Uterus (tissue), 4 donors: Measurements from ENCODE around the gene KLHL30. TPM values are rescaled to one million over a fixed set of nuclear protein-coding genes. Genes with fewer than 3 reads are reported as not detected.

Experiments
- DNase-seq, 2 donors: peaks; one replicate each; pipeline ENCODE4 v3.0.0-alpha.2; 2019 to 2020
- H3K27ac ChIP-seq, 2 donors: fragments of 200-600 bp; sonication (generic); 1 replicate in 1 of 2; 2 replicates in 1 of 2; pipeline ENCODE4 v1.5.1; 2016 to 2018
- H3K27me3 ChIP-seq, 2 donors: fragments of 200-600 bp; sonication (generic); one replicate each; pipeline ENCODE4 v1.5.1; 2018 to 2019; ENCODE audit warnings: control low read depth in 1 of 2
- H3K36me3 ChIP-seq, 2 donors: fragments of 200-600 bp; sonication (generic); one replicate each; pipeline ENCODE4 v1.5.1; 2019; ENCODE audit warnings: control low read depth in 1 of 2
- H3K4me1 ChIP-seq, 2 donors: fragments of 200-600 bp; sonication (generic); one replicate each; pipeline ENCODE4 v1.5.1; 2018 to 2019; ENCODE audit warnings: control low read depth in 1 of 2
- H3K4me3 ChIP-seq, 2 donors: fragments of 200-600 bp; sonication (generic); 1 replicate in 1 of 2; 2 replicates in 1 of 2; pipeline ENCODE4 v1.5.1; 2018 to 2019; ENCODE audit warnings: mild to moderate bottlenecking in 1 of 2
- H3K9me3 ChIP-seq, 2 donors: fragments of 200-600 bp; sonication (generic); one replicate each; pipeline ENCODE4 v1.5.1; 2019; ENCODE audit warnings: control low read depth in 1 of 2
- POLR2A ChIP-seq, 2 donors: fragments of 450-650 bp; IDR thresholded peaks; one replicate each; pipeline ENCODE4 v1.6.1; 2016; ENCODE audit warnings: antibody characterized with exemption in 2 of 2, mild to moderate bottlenecking in 1 of 2, moderate library complexity in 1 of 2
- intact Hi-C: fragments of 100-400 bp; cut with DNase I; formaldehyde crosslinking; loops from one replicate; pipeline ENCODE4 v1.15.1; 2023; ENCODE audit warnings: low total_unique reads
- total RNA-seq, 4 donors: library from RNA; depleted of rRNA in 3 of 4; stranded (reverse); fragments of >200 nt in 3 of 4; gene quantifications; one replicate each; pipeline versions ENCODE4 v1.1.0 to v1.2.4, GENCODE V29; 2014 to 2023
- TF ChIP-seq, protein P1 (sequence below), 4 experiments: fragments of 200-600 bp in 2 of 4; fragments of 450-650 bp in 2 of 4; sonication (generic) in 2 of 4; IDR thresholded peaks; one replicate each; pipeline ENCODE4 v1.5.1; 2016 to 2019; ENCODE audit warnings: antibody characterized with exemption in 4 of 4, mild to moderate bottlenecking in 2 of 4, moderate library complexity in 1 of 4
- donor health status: DM: yes; HTN: yes; CAD: no.

The KLHL30 gene
- total RNA-seq, 4 donors from 2014 or later: under 0.01 to 3.3 (median 0.62) TPM; not detected in 1

DNA sequence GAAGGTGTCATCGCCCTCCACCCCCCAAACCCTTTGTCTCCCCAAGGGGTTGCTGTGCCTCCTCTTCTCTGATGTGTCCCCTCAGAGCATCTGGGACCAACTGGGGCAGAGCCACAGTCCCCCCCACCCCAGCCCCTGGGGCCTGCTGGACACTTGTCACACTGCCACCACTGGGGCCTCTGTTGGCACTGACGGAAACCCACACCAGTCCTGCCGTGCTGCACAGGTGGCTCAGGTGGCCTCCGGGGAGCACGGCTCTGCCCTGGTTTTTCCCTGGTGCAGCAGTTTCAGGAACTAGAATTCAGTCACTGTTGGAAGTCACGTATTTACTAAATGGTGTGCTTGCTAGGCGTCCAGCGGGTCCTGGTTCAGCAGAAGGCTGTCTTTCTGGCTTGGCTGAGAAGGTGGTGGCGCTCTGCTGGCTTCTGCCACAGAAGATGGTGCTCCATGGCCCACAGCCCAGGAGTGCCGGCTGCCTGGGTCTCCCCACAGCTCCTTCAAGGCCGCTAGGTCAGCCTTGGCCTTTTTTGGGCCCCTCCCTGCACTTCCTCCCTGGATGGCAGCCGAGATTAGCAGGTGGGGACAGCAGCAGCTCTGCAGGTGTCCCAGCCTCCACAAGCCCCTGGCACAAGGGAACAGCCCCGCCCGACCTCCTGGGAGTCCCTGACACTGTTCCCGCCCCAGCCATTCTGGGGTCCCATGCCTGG, 18.6 kb upstream of the KLHL30 start:
- H3K4me1 ChIP-seq: no peaks in the 10 kb centered on the region
- no peak overlapping the region for H3K27ac ChIP-seq
- TF ChIP-seq POLR2A (IDR thresholded peaks at IDR 0.05): no peak
- TF ChIP-seq, protein P1, sequence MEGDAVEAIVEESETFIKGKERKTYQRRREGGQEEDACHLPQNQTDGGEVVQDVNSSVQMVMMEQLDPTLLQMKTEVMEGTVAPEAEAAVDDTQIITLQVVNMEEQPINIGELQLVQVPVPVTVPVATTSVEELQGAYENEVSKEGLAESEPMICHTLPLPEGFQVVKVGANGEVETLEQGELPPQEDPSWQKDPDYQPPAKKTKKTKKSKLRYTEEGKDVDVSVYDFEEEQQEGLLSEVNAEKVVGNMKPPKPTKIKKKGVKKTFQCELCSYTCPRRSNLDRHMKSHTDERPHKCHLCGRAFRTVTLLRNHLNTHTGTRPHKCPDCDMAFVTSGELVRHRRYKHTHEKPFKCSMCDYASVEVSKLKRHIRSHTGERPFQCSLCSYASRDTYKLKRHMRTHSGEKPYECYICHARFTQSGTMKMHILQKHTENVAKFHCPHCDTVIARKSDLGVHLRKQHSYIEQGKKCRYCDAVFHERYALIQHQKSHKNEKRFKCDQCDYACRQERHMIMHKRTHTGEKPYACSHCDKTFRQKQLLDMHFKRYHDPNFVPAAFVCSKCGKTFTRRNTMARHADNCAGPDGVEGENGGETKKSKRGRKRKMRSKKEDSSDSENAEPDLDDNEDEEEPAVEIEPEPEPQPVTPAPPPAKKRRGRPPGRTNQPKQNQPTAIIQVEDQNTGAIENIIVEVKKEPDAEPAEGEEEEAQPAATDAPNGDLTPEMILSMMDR (IDR thresholded peaks at IDR 0.05): no peak
- no peak overlapping the region for H3K4me3 ChIP-seq
- no peaks in the 10 kb centered on the region for H3K9me3 ChIP-seq
- H3K36me3 ChIP-seq: no peaks in the 10 kb centered on the region
- DNase-seq: no peak
- no peaks in the 10 kb centered on the region for H3K27me3 ChIP-seq
- intact Hi-C loops: no loop called here

DNA sequence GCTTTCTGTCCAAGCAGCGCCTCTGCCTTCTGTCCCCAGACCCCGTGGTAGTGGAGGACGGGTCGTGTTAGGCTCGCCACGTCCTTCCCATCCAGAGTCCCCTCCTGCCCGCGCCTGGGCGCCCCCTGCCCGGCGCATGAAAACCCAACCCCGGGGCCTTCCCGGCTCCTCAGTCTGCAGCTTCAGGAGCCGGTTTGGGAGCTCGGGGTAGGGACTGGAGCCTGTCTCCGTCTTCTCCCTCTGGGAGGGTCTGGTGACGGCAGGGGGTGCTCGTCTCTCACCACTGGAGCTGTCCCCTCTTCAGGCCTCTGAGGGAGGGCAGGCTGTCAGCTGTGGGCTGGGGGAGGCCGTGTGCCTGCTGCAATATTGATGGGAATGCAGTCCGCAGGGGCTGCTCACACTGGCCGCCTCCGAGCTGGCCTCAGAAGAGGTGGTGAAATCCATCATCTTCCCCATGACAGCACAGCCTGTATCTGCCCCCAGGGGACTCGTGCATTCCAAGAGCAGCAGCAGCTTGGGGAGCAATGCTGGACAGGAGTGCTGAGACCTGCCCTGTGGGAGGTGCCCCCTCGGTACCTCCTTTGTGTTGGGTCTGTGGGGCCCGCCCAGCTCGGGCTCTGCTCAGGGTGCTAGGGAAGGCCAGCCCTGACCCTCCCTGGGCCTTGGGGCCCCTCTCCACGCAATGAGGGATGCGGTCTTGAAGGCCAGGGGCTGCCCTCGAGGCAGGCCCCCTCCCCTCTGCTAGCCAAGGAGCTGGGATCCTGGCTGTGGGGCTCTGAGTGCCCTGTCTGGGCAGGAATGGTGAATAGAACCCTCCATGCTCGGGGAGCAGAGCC, 17.8 kb upstream of the KLHL30 start:
- intact Hi-C loops: no loop called here
- Histone ChIP-seq H3K27ac (no peak overlapping the region), H3K9me3 (no peaks in the 10 kb centered on the region), H3K4me1 (no peaks in the 10 kb centered on the region), H3K36me3 (no peaks in the 10 kb centered on the region), H3K4me3 (no peak overlapping the region), H3K27me3 (no peaks in the 10 kb centered on the region)
- no peak for TF ChIP-seq POLR2A (IDR thresholded peaks at IDR 0.05)
- no peak for DNase-seq

DNA sequence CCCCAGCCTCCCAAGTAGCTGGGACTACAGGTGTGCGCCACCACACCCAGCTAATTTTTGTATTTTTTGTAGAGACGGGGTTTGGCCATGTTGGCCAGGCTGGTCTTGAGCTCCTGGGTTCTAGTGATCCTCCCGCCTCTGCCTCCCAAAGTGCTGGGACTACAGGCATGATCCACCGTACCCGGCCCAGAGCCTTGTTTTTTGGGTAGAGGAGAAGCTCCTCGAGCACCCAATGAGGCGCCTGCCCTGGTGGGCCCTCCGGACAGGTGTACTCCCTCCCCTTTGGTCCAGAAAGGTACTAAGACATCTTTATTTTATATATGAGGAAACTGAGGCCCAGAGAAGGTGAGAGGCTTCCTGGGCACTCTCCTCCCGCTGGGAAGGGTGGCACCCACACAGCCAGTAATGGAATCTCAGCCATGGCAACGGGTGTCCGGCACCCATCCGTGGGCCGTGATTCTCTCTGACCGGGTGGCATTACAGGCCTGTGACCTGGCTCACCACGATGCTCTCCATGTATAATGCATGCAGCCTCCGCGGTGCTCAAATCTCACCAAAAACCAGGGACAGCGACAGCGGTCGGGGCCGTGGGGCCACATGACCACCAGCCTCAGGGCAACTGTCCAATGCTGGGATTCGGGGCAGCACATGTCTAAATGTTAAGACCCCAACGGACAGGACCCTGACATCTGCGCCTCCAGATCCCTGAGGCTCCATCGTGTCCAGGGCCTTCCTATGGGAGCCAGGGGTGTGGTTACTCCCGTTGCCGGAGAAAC, 16.8 kb upstream of the KLHL30 start:
- Histone ChIP-seq H3K4me3 (no peak overlapping the region), H3K36me3 (no peaks in the 10 kb centered on the region), H3K9me3 (no peaks in the 10 kb centered on the region), H3K27ac (no peak overlapping the region), H3K27me3 (no peaks in the 10 kb centered on the region), H3K4me1 (no peaks in the 10 kb centered on the region)
- intact Hi-C loops: no loop called here
- TF ChIP-seq, protein P1 (IDR thresholded peaks at IDR 0.05): no peak
- no peak for TF ChIP-seq POLR2A (IDR thresholded peaks at IDR 0.05)
- no peak for DNase-seq

DNA sequence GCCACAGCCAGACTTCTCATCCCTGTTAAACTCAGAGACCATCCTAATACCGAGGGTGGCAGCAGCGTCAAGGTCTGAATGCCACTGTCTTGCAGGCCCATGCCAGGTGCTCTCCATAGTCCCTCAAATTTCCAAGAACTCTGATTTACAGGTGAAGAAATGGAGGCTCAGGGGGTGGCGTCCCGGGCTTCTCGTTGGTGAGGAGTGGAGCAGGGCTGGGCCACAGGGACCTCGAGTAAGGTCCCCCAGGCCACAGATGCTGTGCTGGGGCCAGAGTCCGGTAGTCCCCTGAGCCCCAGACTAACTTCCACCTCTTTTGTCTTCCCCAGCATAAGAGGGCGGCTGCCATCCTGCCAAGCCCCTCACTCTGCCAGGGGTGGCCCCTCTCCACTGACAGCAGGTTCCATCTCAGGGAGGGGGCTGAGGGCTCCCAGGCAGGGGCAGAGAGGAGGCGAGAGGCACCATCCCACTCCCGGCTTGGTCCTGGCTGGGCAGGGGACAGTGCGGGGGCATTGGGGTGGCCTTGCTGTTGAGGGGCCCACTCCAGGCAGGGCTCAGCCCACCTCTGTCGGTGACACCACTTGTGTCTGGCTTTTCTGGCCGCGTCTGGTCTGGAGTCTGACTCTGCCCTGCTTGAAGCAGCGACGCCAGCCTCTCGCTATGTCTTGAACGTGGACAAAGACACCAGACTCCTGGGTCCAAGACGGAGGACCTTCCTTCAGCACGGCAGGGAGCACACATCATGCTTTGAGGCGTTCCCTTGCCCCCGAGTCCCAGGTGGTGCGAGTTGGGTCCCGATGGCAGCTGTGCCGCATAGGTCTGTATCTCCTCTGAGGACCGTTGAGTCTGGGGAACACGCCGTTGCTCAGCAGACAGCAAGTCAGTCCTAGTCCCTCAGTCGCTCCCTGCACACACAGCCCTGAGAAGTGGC, 15.9 kb upstream of the KLHL30 start:
- Histone ChIP-seq H3K4me3 (no peak overlapping the region), H3K9me3 (no peaks in the 10 kb centered on the region), H3K27ac (no peak overlapping the region), H3K4me1 (no peaks in the 10 kb centered on the region), H3K27me3 (no peaks in the 10 kb centered on the region), H3K36me3 (no peaks in the 10 kb centered on the region)
- TF ChIP-seq, protein P1 (IDR thresholded peaks at IDR 0.05): no peak
- no peak for TF ChIP-seq POLR2A (IDR thresholded peaks at IDR 0.05)
- no peak for DNase-seq
- intact Hi-C loops: no loop called here
